SK-N-SH (cell line): ENCODE data around the gene LRP1. TPM values are rescaled to one million over a fixed set of nuclear protein-coding genes. Genes with fewer than 3 reads are reported as not detected.

Experiments used
- CTCF ChIA-PET: fragments of 300-600, 350-600 bp; formaldehyde crosslinking; extraction: SDS; loops from one replicate; lab custom pipeline; 2021; lab: Yijun Ruan, JAX
- POLR2A ChIA-PET: fragments of 350-600 bp; sonication (Branson Sonifier 250); formaldehyde crosslinking; extraction: SDS; loops from one replicate; lab custom pipeline; 2020; ENCODE audit warnings: antibody characterized with exemption, inconsistent platforms; lab: Yijun Ruan, JAX
- DNase-seq: peaks from one replicate; pipeline ENCODE4 v3.0.0; 2012
- H2AFZ ChIP-seq: fragments of 200-600 bp; sonication (generic); 2 replicates; pipeline ENCODE4 v1.8.1; 2016; ENCODE audit warnings: antibody characterized with exemption, mild to moderate bottlenecking, low read depth
- H3F3A ChIP-seq: fragments of 200-600 bp; sonication (generic); replicated peaks from 2 replicates; pipeline ENCODE3; 2016; ENCODE audit warnings: antibody characterized with exemption, mild to moderate bottlenecking; ENCODE audit not compliant: insufficient read depth
- H3K27ac ChIP-seq, 2 experiments: fragments of 200-500 bp in 1 of 2; fragments of 200-600 bp in 1 of 2; sonication (Bioruptor generic) in 1 of 2; sonication (generic), shearing (Covaris generic) in 1 of 2; 2 replicates each; pipeline versions ENCODE4 v1.5.1 to v1.6.1; 2014 to 2016; ENCODE audit warnings: low read depth in 2 of 2, inconsistent platforms in 1 of 2, low read length in 1 of 2, mild to moderate bottlenecking in 1 of 2, mixed read lengths in 1 of 2
- H3K27me3 ChIP-seq: fragments of 200-600 bp; sonication (generic), shearing (Covaris generic); 2 replicates; pipeline ENCODE4 v1.6.1; 2016; ENCODE audit warnings: mixed run types; ENCODE audit not compliant: insufficient read depth
- H3K36me3 ChIP-seq, 2 experiments: fragments of 200-500 bp in 1 of 2; fragments of 200-600 bp in 1 of 2; sonication (Bioruptor generic) in 1 of 2; sonication (generic) in 1 of 2; replicated peaks in 1 of 2; 2 replicates each; pipeline versions ENCODE3 to v1.5.1; 2014 to 2016; ENCODE audit warnings: low read length in 1 of 2, mild to moderate bottlenecking in 1 of 2; ENCODE audit not compliant: insufficient read depth in 2 of 2, control insufficient read depth in 1 of 2
- H3K4me1 ChIP-seq, 2 experiments: fragments of 200-500 bp in 1 of 2; fragments of 200-600 bp in 1 of 2; sonication (Bioruptor generic) in 1 of 2; sonication (generic), shearing (Covaris generic) in 1 of 2; 2 replicates each; pipeline versions ENCODE4 v1.5.1 to v1.6.1; 2014 to 2016; ENCODE audit warnings: low read depth in 1 of 2, low read length in 1 of 2, mixed run types in 1 of 2; ENCODE audit not compliant: insufficient read depth in 2 of 2, control insufficient read depth in 1 of 2
- H3K4me2 ChIP-seq: fragments of 200-600 bp; sonication (generic), shearing (Covaris generic); 2 replicates; pipeline ENCODE4 v1.6.1; 2017; ENCODE audit warnings: mixed run types
- H3K4me3 ChIP-seq, 2 experiments: fragments of 200-500 bp in 1 of 2; fragments of 200-600 bp in 1 of 2; sonication (Bioruptor generic) in 1 of 2; sonication (generic), shearing (Covaris generic) in 1 of 2; 2 replicates each; pipeline versions ENCODE4 v1.5.1 to v1.8.1; 2014 to 2016; ENCODE audit warnings: low read depth in 2 of 2, inconsistent platforms in 1 of 2, low read length in 1 of 2, mild to moderate bottlenecking in 1 of 2, mixed read lengths in 1 of 2, moderate library complexity in 1 of 2
- H3K79me2 ChIP-seq: fragments of 200-600 bp; sonication (generic); 2 replicates; pipeline ENCODE4 v1.8.1; 2017; ENCODE audit warnings: mild to moderate bottlenecking; ENCODE audit not compliant: insufficient read depth
- H3K9ac ChIP-seq: fragments of 200-600 bp; sonication (generic); 2 replicates; pipeline ENCODE4 v1.6.1; 2017; ENCODE audit warnings: mixed run types
- H3K9me2 ChIP-seq: fragments of 200-600 bp; sonication (generic); 2 replicates; pipeline ENCODE4 v1.6.1; 2017; ENCODE audit warnings: mixed run types
- H3K9me3 ChIP-seq: fragments of 200-600 bp; sonication (generic); 2 replicates; pipeline ENCODE4 v1.6.1; 2017; ENCODE audit warnings: mixed run types, mild to moderate bottlenecking, moderate library complexity
- H4K20me1 ChIP-seq: fragments of 200-600 bp; sonication (generic); 2 replicates; pipeline ENCODE4 v1.6.1; 2017; ENCODE audit warnings: mild to moderate bottlenecking, mixed run types; ENCODE audit not compliant: insufficient read depth
- CHD2 ChIP-seq: fragments of 150-350 bp; IDR thresholded peaks from 2 replicates; pipeline ENCODE4 v1.6.1; 2018; ENCODE audit warnings: low read length; ENCODE audit not compliant: partially characterized antibody
- EP300 ChIP-seq, 2 experiments: IDR thresholded peaks; 2 replicates each; pipeline versions ENCODE4 v1.4.0 to v1.6.1; 2012; ENCODE audit warnings: borderline replicate concordance in 1 of 2, low read depth in 1 of 2, low read length in 1 of 2
- FOSL2 ChIP-seq: IDR thresholded peaks from 2 replicates; pipeline ENCODE4 v1.4.0; 2012; ENCODE audit warnings: low read depth, mild to moderate bottlenecking, moderate library complexity, borderline replicate concordance
- FOXM1 ChIP-seq: IDR thresholded peaks from 2 replicates; pipeline ENCODE4 v1.4.0; 2012; ENCODE audit warnings: low read depth, mild to moderate bottlenecking
- GABPA ChIP-seq: IDR thresholded peaks from 2 replicates; pipeline ENCODE4 v1.4.0; 2012; ENCODE audit warnings: low read depth, mild to moderate bottlenecking
- NFIC ChIP-seq: IDR thresholded peaks from 2 replicates; pipeline ENCODE4 v1.4.0; 2012; ENCODE audit warnings: borderline replicate concordance
- NRF1 ChIP-seq: IDR thresholded peaks from 2 replicates; pipeline ENCODE4 v1.6.1; 2012; ENCODE audit warnings: low read depth, mild to moderate bottlenecking, low read length
- RCOR1 ChIP-seq: fragments of 150-350 bp; IDR thresholded peaks from 2 replicates; pipeline ENCODE4 v1.6.1; 2017; ENCODE audit warnings: antibody characterized with exemption, low read length
- RFX5 ChIP-seq: IDR thresholded peaks from 2 replicates; pipeline ENCODE4 v1.6.1; 2012; ENCODE audit warnings: mild to moderate bottlenecking, improper control_type of control experiment, low read length
- SIN3A ChIP-seq: IDR thresholded peaks from 2 replicates; pipeline ENCODE4 v1.6.1; 2012; ENCODE audit warnings: low read depth, mild to moderate bottlenecking, low read length, moderate library complexity, borderline replicate concordance
- SMC3 ChIP-seq: IDR thresholded peaks from 2 replicates; pipeline ENCODE4 v1.6.1; 2012; ENCODE audit warnings: low read depth, low read length, improper control_type of control experiment
- TAF1 ChIP-seq: IDR thresholded peaks from 2 replicates; pipeline ENCODE4 v1.6.1; 2012; ENCODE audit warnings: low read depth, mild to moderate bottlenecking, low read length, moderate library complexity, borderline replicate concordance
- TCF12 ChIP-seq: IDR thresholded peaks from 2 replicates; pipeline ENCODE4 v1.4.0; 2012
- WGBS: methylation state at CpG from one replicate; pipeline ENCODE4 v1.1.6; 2017; ENCODE audit warnings: low lambda C conversion rate; 5-methylcytosine and 5-hydroxymethylcytosine counted together
- polyA plus RNA-seq, 3 experiments: library from polyadenylated mRNA; depleted of rRNA; stranded (reverse); fragments of >200 nt; gene quantifications; 2 replicates each; pipeline ENCODE4 v1.2.3, GENCODE V29; 2012
- TF ChIP-seq, protein P1 (sequence below): IDR thresholded peaks from 2 replicates; pipeline ENCODE4; 2012
- TF ChIP-seq, protein P2 (sequence below): IDR thresholded peaks from 2 replicates; pipeline ENCODE4 v1.6.1; 2012; ENCODE audit warnings: mild to moderate bottlenecking, low read depth, low read length, moderate library complexity
- TF ChIP-seq, protein P3 (sequence below): IDR thresholded peaks from 2 replicates; pipeline ENCODE4 v1.4.0; 2012; ENCODE audit warnings: low read depth, borderline replicate concordance
- TF ChIP-seq, protein P4 (sequence below): fragments of 200-600 bp; sonication (generic); IDR thresholded peaks from 2 replicates; pipeline ENCODE4 v1.6.1; 2017; ENCODE audit warnings: antibody characterized with exemption, mild to moderate bottlenecking, moderate library complexity
- TF ChIP-seq, protein P5 (sequence below): fragments of 150-350 bp; IDR thresholded peaks from 2 replicates; pipeline ENCODE4 v1.6.1; 2016; ENCODE audit warnings: mild to moderate bottlenecking, low read depth, low read length

Gene LRP1
- polyA plus RNA-seq, 1 of the 3 experiments (the other 2 are of a cell fraction): 55.0 TPM

DNA sequence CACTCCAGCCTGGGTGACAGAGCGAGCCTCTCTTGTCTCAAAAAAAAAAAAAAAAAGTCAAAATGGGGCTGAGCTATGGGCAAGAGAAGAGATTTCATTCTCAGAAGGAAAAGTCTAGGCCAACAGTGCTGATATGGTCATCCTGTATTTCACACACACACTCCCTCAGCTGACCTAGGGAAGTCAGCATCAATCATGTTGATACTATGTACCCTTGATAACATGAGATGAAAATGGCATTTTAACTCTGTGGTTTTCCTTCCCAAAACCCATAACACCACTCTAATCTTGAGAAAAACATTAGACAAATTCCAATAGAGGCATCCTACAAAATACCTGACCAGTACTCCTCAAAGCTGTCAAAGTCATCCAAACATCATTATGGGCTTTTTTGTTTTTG lies 47.4 kb upstream of the LRP1 start:
- peaks cover 25% of the 10 kb centered on the region for H3F3A ChIP-seq
- H3K79me2 ChIP-seq: peaks cover 25% of the 10 kb centered on the region
- CTCF ChIA-PET: interaction anchor here (1.5 to 14.9 kb wide), 4 partner anchors 12 to 329 kb away, joined by 3 to 339 read pairs (median 48); partner anchors contain the start of genes NAB2 and STAT6
- H3K4me1 ChIP-seq: peaks cover 2 to 12% of the 10 kb centered on the region in 2 experiments; a peak in 2 of 4 replicates
- no peak overlapping the region for H3K4me2 ChIP-seq
- H3K36me3 ChIP-seq: no peaks in the 10 kb centered on the region
- H3K27me3 ChIP-seq: no peaks in the 10 kb centered on the region
- H3K9ac ChIP-seq: no peak overlapping the region
- DNase-seq: no peak
- POLR2A ChIA-PET: interaction anchor here (0.7 kb wide), 1 partner anchor 421 kb away, joined by 3 read pairs; no protein-coding TSS in a partner anchor
- H4K20me1 ChIP-seq: no peaks in the 10 kb centered on the region
- H3K9me2 ChIP-seq: no peaks in the 10 kb centered on the region
- TF ChIP-seq SMC3 (no peak), FOXM1 (no peak), TCF12 (no peak), NRF1 (no peak), EP300 (IDR thresholded peaks at IDR 0.05; ENCODE audit: borderline replicate concordance in 1 of 2, low read depth in 1 of 2, low read length in 1 of 2) (no peak), NFIC (no peak), TAF1 (no peak), RFX5 (no peak), GABPA (no peak), FOSL2 (no peak), SIN3A (no peak), CHD2 (no peak), RCOR1 (no peak)
- TF ChIP-seq, protein P1, sequence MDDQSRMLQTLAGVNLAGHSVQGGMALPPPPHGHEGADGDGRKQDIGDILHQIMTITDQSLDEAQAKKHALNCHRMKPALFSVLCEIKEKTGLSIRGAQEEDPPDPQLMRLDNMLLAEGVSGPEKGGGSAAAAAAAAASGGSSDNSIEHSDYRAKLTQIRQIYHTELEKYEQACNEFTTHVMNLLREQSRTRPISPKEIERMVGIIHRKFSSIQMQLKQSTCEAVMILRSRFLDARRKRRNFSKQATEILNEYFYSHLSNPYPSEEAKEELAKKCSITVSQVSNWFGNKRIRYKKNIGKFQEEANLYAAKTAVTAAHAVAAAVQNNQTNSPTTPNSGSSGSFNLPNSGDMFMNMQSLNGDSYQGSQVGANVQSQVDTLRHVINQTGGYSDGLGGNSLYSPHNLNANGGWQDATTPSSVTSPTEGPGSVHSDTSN: no peak
- TF ChIP-seq, protein P2, sequence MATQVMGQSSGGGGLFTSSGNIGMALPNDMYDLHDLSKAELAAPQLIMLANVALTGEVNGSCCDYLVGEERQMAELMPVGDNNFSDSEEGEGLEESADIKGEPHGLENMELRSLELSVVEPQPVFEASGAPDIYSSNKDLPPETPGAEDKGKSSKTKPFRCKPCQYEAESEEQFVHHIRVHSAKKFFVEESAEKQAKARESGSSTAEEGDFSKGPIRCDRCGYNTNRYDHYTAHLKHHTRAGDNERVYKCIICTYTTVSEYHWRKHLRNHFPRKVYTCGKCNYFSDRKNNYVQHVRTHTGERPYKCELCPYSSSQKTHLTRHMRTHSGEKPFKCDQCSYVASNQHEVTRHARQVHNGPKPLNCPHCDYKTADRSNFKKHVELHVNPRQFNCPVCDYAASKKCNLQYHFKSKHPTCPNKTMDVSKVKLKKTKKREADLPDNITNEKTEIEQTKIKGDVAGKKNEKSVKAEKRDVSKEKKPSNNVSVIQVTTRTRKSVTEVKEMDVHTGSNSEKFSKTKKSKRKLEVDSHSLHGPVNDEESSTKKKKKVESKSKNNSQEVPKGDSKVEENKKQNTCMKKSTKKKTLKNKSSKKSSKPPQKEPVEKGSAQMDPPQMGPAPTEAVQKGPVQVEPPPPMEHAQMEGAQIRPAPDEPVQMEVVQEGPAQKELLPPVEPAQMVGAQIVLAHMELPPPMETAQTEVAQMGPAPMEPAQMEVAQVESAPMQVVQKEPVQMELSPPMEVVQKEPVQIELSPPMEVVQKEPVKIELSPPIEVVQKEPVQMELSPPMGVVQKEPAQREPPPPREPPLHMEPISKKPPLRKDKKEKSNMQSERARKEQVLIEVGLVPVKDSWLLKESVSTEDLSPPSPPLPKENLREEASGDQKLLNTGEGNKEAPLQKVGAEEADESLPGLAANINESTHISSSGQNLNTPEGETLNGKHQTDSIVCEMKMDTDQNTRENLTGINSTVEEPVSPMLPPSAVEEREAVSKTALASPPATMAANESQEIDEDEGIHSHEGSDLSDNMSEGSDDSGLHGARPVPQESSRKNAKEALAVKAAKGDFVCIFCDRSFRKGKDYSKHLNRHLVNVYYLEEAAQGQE: no peak
- TF ChIP-seq, protein P3, sequence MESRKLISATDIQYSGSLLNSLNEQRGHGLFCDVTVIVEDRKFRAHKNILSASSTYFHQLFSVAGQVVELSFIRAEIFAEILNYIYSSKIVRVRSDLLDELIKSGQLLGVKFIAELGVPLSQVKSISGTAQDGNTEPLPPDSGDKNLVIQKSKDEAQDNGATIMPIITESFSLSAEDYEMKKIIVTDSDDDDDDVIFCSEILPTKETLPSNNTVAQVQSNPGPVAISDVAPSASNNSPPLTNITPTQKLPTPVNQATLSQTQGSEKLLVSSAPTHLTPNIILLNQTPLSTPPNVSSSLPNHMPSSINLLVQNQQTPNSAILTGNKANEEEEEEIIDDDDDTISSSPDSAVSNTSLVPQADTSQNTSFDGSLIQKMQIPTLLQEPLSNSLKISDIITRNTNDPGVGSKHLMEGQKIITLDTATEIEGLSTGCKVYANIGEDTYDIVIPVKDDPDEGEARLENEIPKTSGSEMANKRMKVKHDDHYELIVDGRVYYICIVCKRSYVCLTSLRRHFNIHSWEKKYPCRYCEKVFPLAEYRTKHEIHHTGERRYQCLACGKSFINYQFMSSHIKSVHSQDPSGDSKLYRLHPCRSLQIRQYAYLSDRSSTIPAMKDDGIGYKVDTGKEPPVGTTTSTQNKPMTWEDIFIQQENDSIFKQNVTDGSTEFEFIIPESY: no peak
- TF ChIP-seq, protein P4, sequence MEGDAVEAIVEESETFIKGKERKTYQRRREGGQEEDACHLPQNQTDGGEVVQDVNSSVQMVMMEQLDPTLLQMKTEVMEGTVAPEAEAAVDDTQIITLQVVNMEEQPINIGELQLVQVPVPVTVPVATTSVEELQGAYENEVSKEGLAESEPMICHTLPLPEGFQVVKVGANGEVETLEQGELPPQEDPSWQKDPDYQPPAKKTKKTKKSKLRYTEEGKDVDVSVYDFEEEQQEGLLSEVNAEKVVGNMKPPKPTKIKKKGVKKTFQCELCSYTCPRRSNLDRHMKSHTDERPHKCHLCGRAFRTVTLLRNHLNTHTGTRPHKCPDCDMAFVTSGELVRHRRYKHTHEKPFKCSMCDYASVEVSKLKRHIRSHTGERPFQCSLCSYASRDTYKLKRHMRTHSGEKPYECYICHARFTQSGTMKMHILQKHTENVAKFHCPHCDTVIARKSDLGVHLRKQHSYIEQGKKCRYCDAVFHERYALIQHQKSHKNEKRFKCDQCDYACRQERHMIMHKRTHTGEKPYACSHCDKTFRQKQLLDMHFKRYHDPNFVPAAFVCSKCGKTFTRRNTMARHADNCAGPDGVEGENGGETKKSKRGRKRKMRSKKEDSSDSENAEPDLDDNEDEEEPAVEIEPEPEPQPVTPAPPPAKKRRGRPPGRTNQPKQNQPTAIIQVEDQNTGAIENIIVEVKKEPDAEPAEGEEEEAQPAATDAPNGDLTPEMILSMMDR: no peak
- TF ChIP-seq, protein P5, sequence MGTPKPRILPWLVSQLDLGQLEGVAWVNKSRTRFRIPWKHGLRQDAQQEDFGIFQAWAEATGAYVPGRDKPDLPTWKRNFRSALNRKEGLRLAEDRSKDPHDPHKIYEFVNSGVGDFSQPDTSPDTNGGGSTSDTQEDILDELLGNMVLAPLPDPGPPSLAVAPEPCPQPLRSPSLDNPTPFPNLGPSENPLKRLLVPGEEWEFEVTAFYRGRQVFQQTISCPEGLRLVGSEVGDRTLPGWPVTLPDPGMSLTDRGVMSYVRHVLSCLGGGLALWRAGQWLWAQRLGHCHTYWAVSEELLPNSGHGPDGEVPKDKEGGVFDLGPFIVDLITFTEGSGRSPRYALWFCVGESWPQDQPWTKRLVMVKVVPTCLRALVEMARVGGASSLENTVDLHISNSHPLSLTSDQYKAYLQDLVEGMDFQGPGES: no peak
- H2AFZ ChIP-seq: no peak overlapping the region
- H3K9me3 ChIP-seq: no peaks in the 10 kb centered on the region
- no peak overlapping the region for H3K4me3 ChIP-seq
- 100% methylated on average over 1 of the region's 1 CpG for WGBS
- H3K27ac ChIP-seq: no peak overlapping the region
